Endothelial cell of umbilical vein (primary cell): ENCODE measurements around the gene SPDYC.

Experiments
- CTCF ChIP-seq, 2 donors: IDR thresholded peaks; 1 replicate in 1 of 2; 2 replicates in 1 of 2; pipeline ENCODE4 v1.5.1; 2011; ENCODE audit warnings: low read length in 2 of 2, mild to moderate bottlenecking in 2 of 2, moderate library complexity in 2 of 2, control low read depth in 1 of 2, inconsistent platforms in 1 of 2, low read depth in 1 of 2; ENCODE audit not compliant: insufficient read depth in 1 of 2; ENCODE audit errors: extremely low read depth in 1 of 2
- EZH2 ChIP-seq: IDR thresholded peaks from 2 replicates; pipeline ENCODE4 v1.6.1; 2012; ENCODE audit warnings: borderline replicate concordance, low read depth, mild to moderate bottlenecking, moderate library complexity, low read length, inconsistent platforms; ENCODE audit not compliant: severe bottlenecking
- MAX ChIP-seq: IDR thresholded peaks from 2 replicates; pipeline ENCODE4 v1.6.1; 2011; ENCODE audit not compliant: insufficient read depth, insufficient read length
- POLR2A ChIP-seq: IDR thresholded peaks from 2 replicates; pipeline ENCODE4 v1.6.1; 2012; ENCODE audit warnings: low read depth, mild to moderate bottlenecking, control low read depth, low read length

- TF ChIP-seq POLR2A (peak; percentile 53), MAX (no peak), CTCF (IDR thresholded peaks at IDR 0.05; ENCODE audit: extremely low read depth in 1 of 2, insufficient read depth in 1 of 2, low read depth in 1 of 2, low read length in 2 of 2) (no peak), EZH2 (no peak)
Measured at GRCh38 chr11:65181569-65182257, 11.7 kb downstream of the SPDYC start, which contains the start of gene CAPN1.
